Muscle of leg (tissue), 16 donors: ENCODE measurements around the gene ANK3. TPM values are rescaled to one million over a fixed set of nuclear protein-coding genes. Genes with fewer than 3 reads are reported as not detected.

Experiments used
- DNase-seq: peaks from one replicate; pipeline ENCODE4 v3.0.0; 2013
- H3K27ac ChIP-seq: one replicate; pipeline ENCODE4 v1.5.1; 2013; ENCODE audit warnings: mild to moderate bottlenecking, low read length, control low read depth
- H3K27me3 ChIP-seq: one replicate; pipeline ENCODE4 v1.6.1; 2013; ENCODE audit warnings: low read length; ENCODE audit not compliant: control insufficient read depth, insufficient read depth
- H3K36me3 ChIP-seq: one replicate; pipeline ENCODE4 v1.6.1; 2013; ENCODE audit warnings: low read length; ENCODE audit not compliant: control insufficient read depth, insufficient read depth
- H3K4me1 ChIP-seq: one replicate; pipeline ENCODE4 v1.6.1; 2013; ENCODE audit warnings: low read length; ENCODE audit not compliant: control insufficient read depth, insufficient read depth
- H3K4me3 ChIP-seq: one replicate; pipeline ENCODE4 v1.5.1; 2013; ENCODE audit warnings: low read length, control low read depth
- H3K9me3 ChIP-seq: replicated peaks from 2 replicates; pipeline ENCODE4 v1.6.1; 2013; ENCODE audit warnings: low read depth, low read length; ENCODE audit not compliant: control insufficient read depth
- WGBS: methylation state at CpG from one replicate; pipeline ENCODE4 v1.1.5; 2013; ENCODE audit warnings: missing lambda C conversion rate; ENCODE audit not compliant: insufficient coverage; 5-methylcytosine and 5-hydroxymethylcytosine counted together
- long read RNA-seq, 11 donors: transcript quantifications; one replicate each; lab custom pipeline, GENCODE V29; 2026
- polyA plus RNA-seq, 8 donors: library from polyadenylated mRNA; unstranded; fragments of 120-200 nt; gene quantifications; one replicate each; pipeline versions ENCODE4 v1.2.1 to v1.2.3, GENCODE V29; 2013; ENCODE audit warnings: inconsistent platforms in 1 of 8, low replicate concordance in 1 of 8; ENCODE audit not compliant: insufficient read length in 8 of 8, insufficient read depth in 1 of 8
- total RNA-seq: library from RNA; stranded (reverse); fragments of 120-200 nt; gene quantifications from one replicate; pipeline ENCODE4 v1.2.4, GENCODE V29; 2013

The ANK3 gene
- total RNA-seq (69.6 TPM), polyA plus RNA-seq (100 to 1,000 TPM in 3 of 8 donors, 10 to 100 TPM in 5; 64.0 to 158 (median 94.6) TPM)
- long read RNA-seq, donor 1, partial matches to known transcripts = 0 of 1 reads
- long read RNA-seq, donor 1, other reads (novel, unspliced or antisense) = 0 of 1 reads
- long read RNA-seq, donor 2 = 0 reads
- long read RNA-seq, donor 3, partial matches to known transcripts = 5 of 7 reads
- long read RNA-seq, donor 3, other reads (novel, unspliced or antisense) = 0 of 7 reads
- long read RNA-seq, donor 4, partial matches to known transcripts = 0 of 2 reads
- long read RNA-seq, donor 4, other reads (novel, unspliced or antisense) = 0 of 2 reads
- long read RNA-seq, donor 5, partial matches to known transcripts = 0 of 6 reads
- long read RNA-seq, donor 5, other reads (novel, unspliced or antisense) = 0 of 6 reads
- long read RNA-seq, donor 6, partial matches to known transcripts = 13 of 18 reads
- long read RNA-seq, donor 6, other reads (novel, unspliced or antisense) = 0 of 18 reads
- long read RNA-seq, donor 7, transcript ANK3-214 (2 exons, 2,268 nt) = major isoform, 5 of 6 reads
- long read RNA-seq, donor 7, partial matches to known transcripts = 0 of 6 reads
- long read RNA-seq, donor 7, other reads (novel, unspliced or antisense) = 0 of 6 reads
- long read RNA-seq, donor 8, partial matches to known transcripts = 0 of 2 reads
- long read RNA-seq, donor 8, other reads (novel, unspliced or antisense) = 0 of 2 reads
- long read RNA-seq, donor 9, partial matches to known transcripts = 0 of 2 reads
- long read RNA-seq, donor 9, other reads (novel, unspliced or antisense) = 0 of 2 reads
- long read RNA-seq, donor 10, transcript ANK3-214 (2 exons, 2,268 nt) = major isoform, 9 of 11 reads
- long read RNA-seq, donor 10, partial matches to known transcripts = 0 of 11 reads
- long read RNA-seq, donor 10, other reads (novel, unspliced or antisense) = 0 of 11 reads
- long read RNA-seq, donor 11, partial matches to known transcripts = 0 of 4 reads
- long read RNA-seq, donor 11, other reads (novel, unspliced or antisense) = 0 of 4 reads

DNA sequence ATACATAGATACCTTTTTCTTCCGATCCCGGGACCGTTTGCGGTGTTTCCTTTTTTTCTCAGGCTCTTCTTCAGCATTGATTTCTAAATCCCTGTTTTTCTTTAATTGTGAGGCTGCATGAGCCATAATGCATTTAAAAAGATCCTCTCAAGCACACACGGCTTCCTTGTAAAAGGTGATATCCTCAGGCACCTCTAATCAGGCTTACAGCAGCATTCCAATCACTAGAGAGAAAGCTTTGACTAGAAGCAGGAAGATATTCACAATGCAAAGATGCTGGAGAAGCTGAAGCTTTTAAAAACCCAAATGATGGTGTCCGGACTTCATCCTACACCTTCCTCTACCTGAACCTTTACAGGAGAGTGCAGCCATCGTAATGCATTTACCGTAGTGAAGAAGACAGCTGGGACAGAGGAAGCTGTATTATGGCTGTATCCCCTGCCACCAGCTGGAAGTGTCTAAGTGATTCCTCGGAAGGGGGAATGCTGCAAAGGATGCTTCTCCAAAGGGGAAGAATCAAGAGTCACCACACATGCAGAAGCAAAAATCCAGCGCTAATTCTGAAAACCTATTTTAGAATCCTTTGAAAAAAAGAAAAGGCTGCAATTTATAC lies at the start of gene ANK3:
TSS of gene ANK3 (minus strand) at position 463 of the 613 bp plus-strand sequence. CDS start at position 126, 337 bp downstream.
- H3K27me3 ChIP-seq = no peaks in the 10 kb centered on the region
- H3K9me3 ChIP-seq = no peaks in the 10 kb centered on the region
- no peak within 1 kb of the TSS for H3K27ac ChIP-seq
- peaks cover 2% of the 10 kb centered on the region for H3K4me1 ChIP-seq
- H3K4me3 ChIP-seq = no peak within 1 kb of the TSS
- no peaks in the 10 kb centered on the region for H3K36me3 ChIP-seq
- WGBS = 0% methylated on average over 1 of the region's 10 CpGs
- no peak for DNase-seq

DNA sequence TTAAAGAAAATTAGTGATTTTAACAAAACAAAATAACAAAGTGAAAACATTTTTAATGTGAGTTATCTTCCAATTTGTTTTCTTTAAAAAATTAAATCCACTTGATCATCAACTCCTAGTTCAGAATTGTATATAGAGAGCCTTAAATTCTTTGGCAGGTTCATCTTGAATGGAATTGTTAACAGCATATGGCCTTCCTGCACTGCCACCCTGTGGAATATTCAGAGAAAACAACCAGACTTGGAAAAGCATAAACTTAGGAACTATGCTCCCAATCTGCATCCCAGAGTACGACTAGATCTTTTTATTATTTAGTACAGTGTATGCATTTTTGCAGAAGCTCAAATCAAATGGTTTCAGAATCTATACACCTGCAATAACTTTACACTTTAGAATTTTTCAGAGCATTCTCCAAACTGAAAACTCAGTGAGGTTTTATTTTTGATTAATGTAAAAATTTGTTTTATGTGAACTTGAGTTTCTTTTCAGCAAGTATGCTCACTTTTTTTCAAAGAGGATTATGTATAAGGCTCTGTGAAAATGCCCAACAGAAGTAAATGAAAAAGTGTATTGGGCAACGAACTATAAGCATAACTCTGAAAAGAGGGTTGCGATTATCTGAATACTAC lies 44.9 kb upstream of the ANK3 start:
- Histone ChIP-seq H3K27ac (no peak overlapping the region), H3K4me3 (no peak overlapping the region), H3K4me1 (no peaks in the 10 kb centered on the region), H3K9me3 (no peaks in the 10 kb centered on the region), H3K27me3 (no peaks in the 10 kb centered on the region), H3K36me3 (no peaks in the 10 kb centered on the region)
- no CpG with 5 or more reads among the region's 3 CpGs for WGBS
- DNase-seq = peak; percentile 84

DNA sequence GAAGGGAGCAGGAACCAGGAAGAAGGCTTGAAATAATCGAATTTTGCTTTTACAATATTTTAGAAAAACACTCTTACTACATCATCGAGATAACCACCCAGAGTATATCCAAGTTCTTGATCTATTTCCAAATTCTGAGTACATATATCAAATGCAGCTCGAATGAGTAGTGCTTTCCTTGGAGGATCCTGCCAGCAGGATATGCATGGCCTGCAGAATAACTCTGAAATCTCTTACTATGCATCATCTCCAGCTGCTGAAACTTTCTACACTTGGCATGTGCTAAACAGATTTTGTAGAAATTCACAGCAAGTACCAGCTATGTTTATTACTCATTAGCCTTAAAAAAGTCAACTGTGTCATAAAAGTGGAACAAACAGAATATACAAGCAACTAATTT lies 44.0 kb upstream of the ANK3 start:
- no CpG with 5 or more reads among the region's 3 CpGs for WGBS
- Histone ChIP-seq H3K4me1 (no peaks in the 10 kb centered on the region), H3K9me3 (no peaks in the 10 kb centered on the region), H3K36me3 (no peaks in the 10 kb centered on the region), H3K4me3 (no peak overlapping the region), H3K27ac (no peak overlapping the region), H3K27me3 (no peaks in the 10 kb centered on the region)
- DNase-seq = peak; percentile 56

DNA sequence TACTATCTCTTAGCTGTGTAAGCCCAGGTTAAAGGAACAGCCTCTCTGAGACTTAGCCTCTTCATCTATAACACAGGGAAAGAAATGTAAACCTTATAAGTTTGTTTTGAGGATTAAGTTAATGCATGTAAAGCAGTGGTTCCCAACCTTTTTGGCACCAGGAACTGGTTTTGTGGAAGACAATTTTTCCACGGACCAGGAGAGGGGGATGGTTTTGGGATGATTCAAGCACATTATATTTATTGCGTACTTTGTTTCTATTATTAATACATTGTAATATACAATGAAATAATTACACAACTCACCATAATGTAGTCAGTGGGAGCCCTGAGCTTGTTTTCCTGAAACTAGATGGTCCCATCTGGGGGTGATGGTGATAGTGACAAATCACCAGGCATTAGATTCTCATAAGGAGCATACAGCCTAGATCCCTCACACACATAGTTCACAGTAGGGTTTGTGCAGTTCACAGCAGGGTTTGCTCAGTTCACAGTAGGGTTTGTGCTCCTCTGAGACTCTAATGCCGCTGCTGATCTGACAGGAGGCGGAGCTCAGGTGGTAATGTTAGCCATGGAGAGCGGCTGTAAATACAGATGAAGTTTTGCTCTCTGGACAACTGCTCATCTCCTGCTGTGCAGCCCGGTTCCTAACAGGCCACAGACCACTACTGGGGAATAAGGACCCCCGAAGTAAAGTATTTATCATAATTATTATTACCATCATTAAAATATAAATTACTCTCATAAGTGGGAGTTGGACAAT lies 41.3 kb upstream of the ANK3 start:
- Histone ChIP-seq H3K4me1 (no peaks in the 10 kb centered on the region), H3K9me3 (no peaks in the 10 kb centered on the region), H3K36me3 (no peaks in the 10 kb centered on the region), H3K4me3 (no peak overlapping the region), H3K27me3 (no peaks in the 10 kb centered on the region), H3K27ac (no peak overlapping the region)
- no peak for DNase-seq
- no CpG with 5 or more reads among the region's 7 CpGs for WGBS

DNA sequence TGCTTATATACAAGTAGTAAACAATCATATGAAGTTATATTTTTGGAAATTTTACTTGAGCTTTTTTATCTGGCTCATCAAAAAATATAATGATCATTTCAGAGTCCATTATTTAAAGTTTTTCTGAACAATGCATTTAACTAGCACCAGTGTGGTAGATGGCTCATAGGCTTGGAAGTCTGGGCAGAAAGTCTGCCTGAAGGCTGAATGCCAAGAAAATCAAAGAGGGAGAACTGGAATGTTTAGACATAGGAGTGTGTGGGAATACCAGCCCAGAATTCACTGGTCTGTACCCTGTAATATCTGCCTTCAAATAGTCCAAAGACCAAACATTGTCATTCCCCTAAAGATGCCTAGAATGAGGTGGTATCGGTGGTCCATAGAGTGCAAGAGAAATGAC lies 40.3 kb upstream of the ANK3 start:
- Histone ChIP-seq H3K27me3 (no peaks in the 10 kb centered on the region), H3K9me3 (no peaks in the 10 kb centered on the region), H3K27ac (no peak overlapping the region), H3K4me1 (no peaks in the 10 kb centered on the region), H3K4me3 (no peak overlapping the region), H3K36me3 (no peaks in the 10 kb centered on the region)
- DNase-seq = no peak
- no CpG with 5 or more reads among the region's 1 CpG for WGBS

DNA sequence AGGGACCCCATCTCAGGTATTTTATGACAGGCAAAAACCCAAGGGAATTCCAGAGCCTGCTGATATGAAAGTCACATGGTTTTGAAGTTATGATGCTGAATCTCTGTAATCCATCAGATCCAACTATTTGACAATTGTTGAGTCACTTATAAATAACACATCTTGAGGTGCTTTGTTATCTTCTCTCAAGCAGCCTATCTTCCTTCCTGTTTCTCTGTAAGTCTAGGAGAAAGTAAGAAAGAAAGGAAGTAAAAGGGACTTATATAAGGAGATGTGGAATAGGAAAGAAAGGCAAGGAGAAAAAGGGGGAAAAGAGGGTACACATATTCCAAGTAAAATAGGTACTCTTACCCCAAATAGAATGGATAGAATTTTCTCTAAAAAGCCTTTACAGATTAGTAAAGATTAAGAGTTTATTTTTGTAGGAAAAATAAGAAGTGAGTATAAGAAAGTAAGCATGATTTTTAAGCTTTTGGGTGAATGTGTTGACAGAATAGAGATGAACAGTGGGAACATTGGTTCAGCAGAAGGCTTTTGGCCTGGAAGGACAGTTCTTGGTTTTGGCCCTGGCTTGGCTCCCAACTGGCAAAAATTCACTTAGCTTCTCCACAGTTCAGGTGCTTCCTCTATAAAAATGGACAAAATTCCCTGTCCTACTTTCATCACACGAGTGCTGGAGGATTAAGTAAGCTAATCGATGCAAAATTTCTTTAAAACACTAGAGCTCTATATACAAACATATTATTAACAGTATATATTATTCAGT lies 39.6 kb upstream of the ANK3 start:
- no CpG with 5 or more reads among the region's 2 CpGs for WGBS

DNA sequence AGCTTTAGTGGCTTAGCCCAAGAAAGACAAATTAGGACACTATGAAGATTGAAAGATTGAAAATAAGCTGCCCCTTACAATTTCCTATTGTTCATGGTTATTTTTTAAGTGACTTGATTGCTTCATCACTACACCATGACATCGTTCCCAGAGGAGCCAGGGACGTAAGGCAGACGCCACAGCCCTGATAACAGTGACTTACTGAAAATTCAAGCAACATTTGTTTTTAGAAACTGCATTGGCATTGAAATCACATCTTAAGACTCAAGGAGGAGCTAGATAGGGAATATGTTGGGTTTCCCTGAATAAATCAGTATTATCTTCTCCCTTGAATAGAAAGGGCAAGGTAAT lies 38.7 kb upstream of the ANK3 start:
- WGBS = no CpG with 5 or more reads among the region's 3 CpGs
- H3K4me3 ChIP-seq = no peak overlapping the region
- H3K27ac ChIP-seq = no peak overlapping the region
- no peaks in the 10 kb centered on the region for H3K27me3 ChIP-seq
- H3K4me1 ChIP-seq = no peaks in the 10 kb centered on the region
- H3K9me3 ChIP-seq = no peaks in the 10 kb centered on the region
- DNase-seq = no peak
- no peaks in the 10 kb centered on the region for H3K36me3 ChIP-seq

More for the DNA sequence above, 39.6 kb upstream of the ANK3 start:
- H3K27me3 ChIP-seq = no peaks in the 10 kb centered on the region
- no peak overlapping the region for H3K4me3 ChIP-seq
- H3K9me3 ChIP-seq = no peaks in the 10 kb centered on the region
- no peaks in the 10 kb centered on the region for H3K36me3 ChIP-seq
- no peak for DNase-seq
- no peak overlapping the region for H3K27ac ChIP-seq
- no peaks in the 10 kb centered on the region for H3K4me1 ChIP-seq

DNA sequence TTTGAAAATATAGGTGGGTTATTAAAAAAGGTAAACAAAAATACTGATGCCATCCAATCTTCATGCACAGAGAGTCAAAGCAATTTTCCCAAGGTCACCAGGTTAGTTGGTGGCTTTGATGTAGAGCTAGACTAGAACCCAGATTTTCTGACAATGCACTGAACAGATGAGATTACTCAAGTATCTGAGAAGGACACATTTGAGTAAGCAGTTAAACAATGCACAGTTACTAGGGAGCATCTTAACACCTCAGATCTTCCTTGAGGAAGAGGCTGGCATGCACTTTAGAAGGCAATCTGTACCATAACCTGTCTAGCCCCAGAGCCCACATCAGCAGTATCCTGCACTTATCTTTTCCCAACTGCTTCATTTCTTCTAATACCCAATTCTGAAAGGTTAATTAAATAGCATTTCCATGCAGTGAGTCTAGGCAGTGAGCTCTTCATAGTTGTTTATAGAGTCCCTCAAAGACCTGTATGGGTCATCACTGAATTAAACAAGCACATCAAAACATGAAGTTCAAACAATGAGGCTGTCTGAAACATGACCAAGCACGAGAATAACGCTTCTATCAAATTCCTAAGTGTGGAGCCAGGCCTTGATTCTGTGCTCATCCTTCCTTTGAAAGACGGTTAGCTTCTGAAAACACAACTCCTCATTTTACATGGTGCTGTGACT lies 38.2 kb upstream of the ANK3 start:
- H3K27me3 ChIP-seq = no peaks in the 10 kb centered on the region
- no peak overlapping the region for H3K4me3 ChIP-seq
- 83% methylated on average over 2 of the region's 3 CpGs for WGBS
- H3K27ac ChIP-seq = no peak overlapping the region
- no peak for DNase-seq
- no peaks in the 10 kb centered on the region for H3K4me1 ChIP-seq
- no peaks in the 10 kb centered on the region for H3K9me3 ChIP-seq
- H3K36me3 ChIP-seq = no peaks in the 10 kb centered on the region
